ENCODE data around the gene ARHGEF40.

DNA sequence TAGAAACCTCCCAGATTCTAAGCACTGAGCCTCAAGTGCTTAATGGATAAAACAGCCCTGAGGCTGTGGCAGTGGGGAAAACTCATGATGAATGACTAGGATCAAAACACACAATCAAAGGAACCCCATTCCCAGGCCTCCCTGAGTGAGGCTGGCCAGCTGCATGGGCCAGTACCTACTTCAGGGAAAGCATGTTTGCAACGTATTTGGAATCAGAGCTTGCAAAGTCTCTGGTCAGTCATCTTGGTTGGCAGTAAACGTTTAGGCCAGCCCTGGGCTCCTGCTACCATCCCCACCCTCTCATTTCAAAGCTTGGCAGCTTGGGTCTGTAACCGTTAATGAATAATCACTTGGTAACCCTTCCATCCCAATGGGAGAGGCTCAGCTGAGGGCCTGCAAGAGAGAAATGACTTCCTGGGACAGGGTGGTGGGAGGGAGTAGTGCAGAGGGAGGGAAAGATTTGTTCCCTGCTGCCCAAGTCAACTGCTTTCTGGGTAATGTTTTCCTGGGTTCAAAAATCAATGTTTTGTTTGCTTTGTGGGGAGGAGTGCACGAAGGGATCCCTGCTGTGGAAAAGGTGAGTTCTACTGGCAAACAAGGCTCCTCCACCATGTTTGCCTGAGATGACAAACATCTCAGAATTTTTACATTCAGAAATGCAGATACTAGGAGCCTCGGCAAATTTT lies 14.5 kb upstream of the ARHGEF40 start:
- TF ChIP-seq, protein P1, sequence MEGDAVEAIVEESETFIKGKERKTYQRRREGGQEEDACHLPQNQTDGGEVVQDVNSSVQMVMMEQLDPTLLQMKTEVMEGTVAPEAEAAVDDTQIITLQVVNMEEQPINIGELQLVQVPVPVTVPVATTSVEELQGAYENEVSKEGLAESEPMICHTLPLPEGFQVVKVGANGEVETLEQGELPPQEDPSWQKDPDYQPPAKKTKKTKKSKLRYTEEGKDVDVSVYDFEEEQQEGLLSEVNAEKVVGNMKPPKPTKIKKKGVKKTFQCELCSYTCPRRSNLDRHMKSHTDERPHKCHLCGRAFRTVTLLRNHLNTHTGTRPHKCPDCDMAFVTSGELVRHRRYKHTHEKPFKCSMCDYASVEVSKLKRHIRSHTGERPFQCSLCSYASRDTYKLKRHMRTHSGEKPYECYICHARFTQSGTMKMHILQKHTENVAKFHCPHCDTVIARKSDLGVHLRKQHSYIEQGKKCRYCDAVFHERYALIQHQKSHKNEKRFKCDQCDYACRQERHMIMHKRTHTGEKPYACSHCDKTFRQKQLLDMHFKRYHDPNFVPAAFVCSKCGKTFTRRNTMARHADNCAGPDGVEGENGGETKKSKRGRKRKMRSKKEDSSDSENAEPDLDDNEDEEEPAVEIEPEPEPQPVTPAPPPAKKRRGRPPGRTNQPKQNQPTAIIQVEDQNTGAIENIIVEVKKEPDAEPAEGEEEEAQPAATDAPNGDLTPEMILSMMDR (IDR thresholded peaks at IDR 0.05; ENCODE audit: insufficient read depth, low read length) = no peak
- TF ChIP-seq POLR2AphosphoS5 (IDR thresholded peaks at IDR 0.05; ENCODE audit: low read depth) = no peak

Measured in HL-60 (cell line).